ENCODE results near the gene ZNF668.

ZNF668 gene

DNA sequence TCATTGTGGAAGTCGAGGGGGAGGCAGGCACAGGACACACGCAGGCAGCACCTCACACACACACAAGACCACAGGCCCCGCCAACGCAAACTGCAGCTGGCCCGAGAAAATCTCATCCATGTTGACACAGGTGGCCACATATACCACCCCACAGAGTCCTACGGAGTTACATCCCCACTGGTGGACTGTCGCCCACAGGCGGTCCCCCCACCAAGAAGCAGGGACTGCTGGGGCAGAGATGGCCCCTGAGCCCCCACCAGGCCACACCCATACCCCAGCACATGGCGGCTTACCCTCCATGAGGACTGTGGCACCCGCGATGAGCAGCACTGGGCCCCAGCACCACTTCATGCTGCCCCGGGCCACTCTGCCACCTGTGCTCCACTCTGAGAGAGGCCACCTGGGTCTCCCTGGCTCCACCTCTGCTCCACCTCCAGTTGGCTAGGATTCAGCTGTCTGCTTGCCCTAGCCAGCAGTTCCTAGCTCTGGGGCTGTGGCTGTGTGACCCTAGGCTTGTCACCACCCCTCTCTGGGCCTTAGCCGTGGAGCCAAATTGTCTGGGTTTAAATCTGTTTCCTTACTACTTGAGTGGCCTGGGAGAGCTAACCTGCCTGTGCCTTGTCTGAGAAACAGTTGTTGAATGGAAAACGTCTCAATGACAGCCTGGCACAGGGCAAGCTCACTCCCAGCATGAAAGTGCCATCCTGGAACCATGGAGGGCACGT lies 14.6 kb upstream of the ZNF668 start, which contains the start of gene PRSS53:
Gene PRSS53 (minus strand): TSS at position 485 of the 725 bp plus-strand sequence. CDS start 134 bp downstream, at position 351.
- Histone ChIP-seq H3K4me1 (peaks cover 0 to 12% (median 8%) of the 10 kb centered on the region in 4 donors), H3K9me3 (no peaks in the 10 kb centered on the region), H3K4me3 (no peak within 1 kb of the TSS), H3K27ac (no peak within 1 kb of the TSS), H3K36me3 (peaks cover 3 to 76% (median 61%) of the 10 kb centered on the region in 3 donors), H3K27me3 (no peaks in the 10 kb centered on the region)
- TF ChIP-seq, protein P1, sequence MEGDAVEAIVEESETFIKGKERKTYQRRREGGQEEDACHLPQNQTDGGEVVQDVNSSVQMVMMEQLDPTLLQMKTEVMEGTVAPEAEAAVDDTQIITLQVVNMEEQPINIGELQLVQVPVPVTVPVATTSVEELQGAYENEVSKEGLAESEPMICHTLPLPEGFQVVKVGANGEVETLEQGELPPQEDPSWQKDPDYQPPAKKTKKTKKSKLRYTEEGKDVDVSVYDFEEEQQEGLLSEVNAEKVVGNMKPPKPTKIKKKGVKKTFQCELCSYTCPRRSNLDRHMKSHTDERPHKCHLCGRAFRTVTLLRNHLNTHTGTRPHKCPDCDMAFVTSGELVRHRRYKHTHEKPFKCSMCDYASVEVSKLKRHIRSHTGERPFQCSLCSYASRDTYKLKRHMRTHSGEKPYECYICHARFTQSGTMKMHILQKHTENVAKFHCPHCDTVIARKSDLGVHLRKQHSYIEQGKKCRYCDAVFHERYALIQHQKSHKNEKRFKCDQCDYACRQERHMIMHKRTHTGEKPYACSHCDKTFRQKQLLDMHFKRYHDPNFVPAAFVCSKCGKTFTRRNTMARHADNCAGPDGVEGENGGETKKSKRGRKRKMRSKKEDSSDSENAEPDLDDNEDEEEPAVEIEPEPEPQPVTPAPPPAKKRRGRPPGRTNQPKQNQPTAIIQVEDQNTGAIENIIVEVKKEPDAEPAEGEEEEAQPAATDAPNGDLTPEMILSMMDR (IDR thresholded peaks at IDR 0.05): no peak
- intact Hi-C loops (cut with DNase I; ENCODE audit: low total_unique reads): no loop called here
- DNase-seq: no peak

DNA sequence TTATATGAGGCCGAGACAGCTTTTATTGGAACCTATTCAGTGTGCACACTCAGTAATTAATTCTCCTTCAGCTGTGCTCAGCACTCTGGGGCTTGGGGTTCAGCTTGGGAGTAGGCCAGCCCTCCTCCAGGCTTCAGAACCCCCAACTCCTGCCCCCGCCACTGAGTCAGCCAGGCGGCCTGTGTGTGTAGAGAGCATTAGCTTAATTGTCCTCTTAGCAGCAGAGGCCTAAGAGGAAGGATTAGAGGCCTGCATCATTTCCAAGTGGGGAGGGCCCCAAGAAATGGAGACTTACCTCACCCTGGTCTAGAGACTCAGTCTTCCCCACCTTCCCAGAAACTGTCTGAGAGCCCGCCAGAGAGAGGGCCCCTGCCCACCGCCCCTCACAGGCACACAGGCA lies 13.9 kb upstream of the ZNF668 start:
- no peak overlapping the region for H3K27ac ChIP-seq
- H3K4me3 ChIP-seq: no peak overlapping the region
- H3K9me3 ChIP-seq: no peaks in the 10 kb centered on the region
- peaks cover 3 to 83% (median 67%) of the 10 kb centered on the region in 3 donors for H3K36me3 ChIP-seq
- intact Hi-C loops (cut with DNase I; ENCODE audit: low total_unique reads): no loop called here
- no peak for DNase-seq
- no peaks in the 10 kb centered on the region for H3K27me3 ChIP-seq
- TF ChIP-seq, protein P1 (IDR thresholded peaks at IDR 0.05): no peak
- H3K4me1 ChIP-seq: peaks cover 0 to 6% (median 2%) of the 10 kb centered on the region in 4 donors

DNA sequence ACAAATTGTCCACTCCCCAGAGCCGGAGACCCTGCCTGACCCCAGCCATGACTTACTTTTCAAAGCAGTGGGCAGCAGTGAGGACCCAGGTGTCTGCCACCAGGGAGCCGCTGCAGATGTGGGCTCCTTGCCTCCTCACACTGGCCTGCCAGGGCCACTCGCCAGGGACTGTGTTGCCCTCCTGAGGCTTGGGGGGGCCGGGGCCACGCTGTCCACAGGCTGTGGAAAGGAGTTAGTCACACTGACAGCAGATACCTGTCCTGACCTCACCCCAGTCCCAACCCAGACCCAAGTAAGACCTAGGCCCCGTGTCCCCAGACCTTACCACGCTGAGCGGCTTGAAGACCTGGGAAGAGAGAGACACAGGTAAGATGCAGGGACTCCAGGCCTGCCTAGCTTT lies 13.4 kb upstream of the ZNF668 start:
- intact Hi-C loops (cut with DNase I; ENCODE audit: low total_unique reads): no loop called here
- TF ChIP-seq, protein P1 (IDR thresholded peaks at IDR 0.05): no peak
- Histone ChIP-seq H3K27ac (no peak overlapping the region), H3K9me3 (no peaks in the 10 kb centered on the region), H3K27me3 (no peaks in the 10 kb centered on the region), H3K4me3 (no peak overlapping the region), H3K36me3 (peaks cover 3 to 88% (median 72%) of the 10 kb centered on the region in 3 donors), H3K4me1 (peaks cover 0 to under 1% (median under 1%) of the 10 kb centered on the region in 4 donors)
- no peak for DNase-seq

DNA sequence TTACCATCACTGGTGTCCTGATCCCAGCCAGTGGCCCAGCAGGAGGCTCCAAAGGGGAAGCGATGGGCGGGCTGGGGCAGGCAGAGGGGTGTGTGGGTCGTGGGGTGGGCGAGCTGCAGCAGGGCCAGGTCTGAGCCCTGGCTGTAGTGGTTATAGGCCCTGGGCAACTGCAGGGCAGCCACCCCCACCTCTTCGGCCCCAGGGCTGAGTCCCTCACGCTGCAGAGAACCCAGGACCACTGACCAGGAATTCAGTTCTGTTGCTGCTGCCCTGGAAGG lies 12.5 kb upstream of the ZNF668 start:
- H3K36me3 ChIP-seq: peaks cover 3 to 97% (median 74%) of the 10 kb centered on the region in 3 donors
- no peak overlapping the region for H3K27ac ChIP-seq
- H3K27me3 ChIP-seq: no peaks in the 10 kb centered on the region
- intact Hi-C loops (cut with DNase I; ENCODE audit: low total_unique reads): no loop called here
- H3K4me3 ChIP-seq: no peak overlapping the region
- peaks cover 0 to 10% (median 6%) of the 10 kb centered on the region in 4 donors for H3K4me1 ChIP-seq
- no peaks in the 10 kb centered on the region for H3K9me3 ChIP-seq
- TF ChIP-seq, protein P1 (IDR thresholded peaks at IDR 0.05): no peak
- DNase-seq: no peak

DNA sequence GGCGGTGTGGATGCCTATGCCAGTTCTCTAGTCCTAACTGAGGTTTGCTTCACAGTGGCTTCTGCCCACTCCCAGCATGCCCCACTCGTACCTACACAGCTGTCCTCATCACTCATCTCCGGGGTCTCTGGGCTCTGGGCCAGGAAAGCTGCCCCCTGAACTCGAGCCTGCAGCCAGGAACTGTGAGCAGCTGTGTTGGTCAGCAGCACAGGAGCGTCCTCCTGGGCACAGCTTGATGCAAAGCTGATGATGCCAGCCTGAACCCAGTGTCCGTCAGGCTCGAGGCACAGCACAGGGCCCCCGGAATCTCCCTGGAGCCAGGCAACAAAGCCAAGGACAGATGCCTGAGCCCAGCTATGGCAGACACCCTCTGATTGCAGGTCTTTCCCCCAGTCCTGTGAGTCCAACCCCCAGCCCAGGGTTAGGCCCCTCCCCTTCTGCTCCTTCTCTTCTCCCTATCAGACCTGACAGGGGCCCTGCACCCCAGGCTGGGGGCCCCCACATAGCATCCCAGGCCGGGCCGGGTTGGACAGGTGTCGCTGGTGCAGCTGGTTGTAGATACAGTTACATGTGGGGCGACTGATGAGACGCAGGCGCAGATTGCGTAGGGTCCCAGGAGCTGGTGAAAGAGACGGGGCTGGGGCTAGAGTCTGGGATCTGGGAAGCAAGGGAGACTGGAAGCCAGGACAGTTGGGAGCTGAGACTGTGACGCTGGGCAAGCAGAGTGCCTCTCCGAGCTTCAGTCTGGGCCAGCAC lies 12.0 kb upstream of the ZNF668 start:
- peaks cover 0 to 12% (median 7%) of the 10 kb centered on the region in 4 donors for H3K4me1 ChIP-seq
- H3K27me3 ChIP-seq: no peaks in the 10 kb centered on the region
- no peak overlapping the region for H3K4me3 ChIP-seq
- TF ChIP-seq, protein P1 (IDR thresholded peaks at IDR 0.05): no peak
- H3K36me3 ChIP-seq: peaks cover 7 to 97% (median 75%) of the 10 kb centered on the region in 3 donors
- DNase-seq: no peak
- H3K27ac ChIP-seq: no peak overlapping the region
- no peaks in the 10 kb centered on the region for H3K9me3 ChIP-seq
- intact Hi-C loops (cut with DNase I; ENCODE audit: low total_unique reads): no loop called here
